ENCODE results near the gene NHERF2. TPM values are rescaled to one million over a fixed set of nuclear protein-coding genes. Genes with fewer than 3 reads are reported as not detected.

Gene NHERF2
- total and polyA plus RNA-seq, 12 donors, result 94.3 to 640 (median 183) TPM

- TF ChIP-seq CTCF (IDR thresholded peaks at IDR 0.05), result no peak
- ATAC-seq (no peak), DNase-seq (no peak)
- Histone ChIP-seq H3K9me3 (no peaks in the 10 kb centered on the region), H3K4me3 (no peak overlapping the region), H3K4me1 (peaks cover 5 to 15% (median 13%) of the 10 kb centered on the region in 9 donors), H3K27me3 (peaks cover 0 to 22% (median 11%) of the 10 kb centered on the region in 7 donors), H3K36me3 (no peaks in the 10 kb centered on the region), H3K27ac (no peak overlapping the region)
- WGBS, 2 donors, result 91 to 92% methylated on average over 15 of the region's 15 CpGs
- intact Hi-C loops (cut with DNase I), result loop anchor here in 2 of 10 donors (5.0 to 10.0 kb wide), 2 partner anchors 51 to 209 kb away; partner anchors contain the start of gene E4F1 (in 1 of the 2)
These were observed 13.2 kb upstream of the NHERF2 start for GRCh38 chr16:2013527-2013926.

DNA sequence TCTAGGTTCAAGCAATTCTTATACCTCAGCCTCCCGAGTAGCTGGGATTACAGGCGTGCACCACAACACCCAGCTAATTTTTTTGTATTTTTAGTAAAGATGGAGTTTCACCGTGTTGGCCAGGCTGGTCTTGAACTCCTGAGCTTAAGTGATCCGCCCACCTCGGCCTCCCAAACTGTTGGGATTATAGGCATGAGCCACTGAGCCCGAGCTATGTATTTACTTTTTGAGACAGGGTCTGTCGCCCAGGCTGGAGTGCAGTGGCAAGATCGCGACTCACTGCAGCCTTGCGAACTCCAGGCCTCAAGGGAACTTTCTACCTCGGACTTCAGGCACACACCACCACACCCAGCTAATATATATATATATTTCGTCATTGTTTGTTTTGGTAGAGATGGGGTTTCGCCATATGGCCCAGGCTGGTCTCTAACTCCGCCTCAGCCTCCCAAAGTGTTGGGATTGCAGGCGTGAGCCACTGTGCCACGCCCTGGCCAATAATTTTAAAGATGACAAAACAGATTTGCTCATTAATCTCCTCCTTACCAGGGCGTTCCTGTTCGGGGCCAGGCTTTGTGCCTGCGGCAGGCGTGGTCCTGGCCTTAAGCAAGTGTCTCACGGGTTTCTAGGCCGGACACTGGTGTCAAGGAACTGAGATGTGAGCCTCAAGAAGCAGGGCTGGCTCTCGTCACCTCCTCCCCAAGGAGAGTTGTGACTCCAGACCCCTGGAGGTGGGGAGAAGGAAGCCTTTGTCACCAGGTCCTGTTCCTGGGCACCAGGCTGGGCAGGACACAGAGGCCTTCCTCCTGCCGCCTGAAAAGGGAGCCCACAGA lies 11.4 kb upstream of the NHERF2 start:
- ATAC-seq (no peak), DNase-seq (no peak)
- H3K9me3 ChIP-seq, result no peaks in the 10 kb centered on the region
- WGBS, 2 donors, result 88 to 94% methylated on average over 24 of the region's 24 CpGs
- peaks cover 5 to 15% (median 9%) of the 10 kb centered on the region in 9 donors for H3K4me1 ChIP-seq
- H3K4me3 ChIP-seq, result no peak overlapping the region
- TF ChIP-seq CTCF (IDR thresholded peaks at IDR 0.05), result no peak
- no peak overlapping the region for H3K27ac ChIP-seq
- H3K36me3 ChIP-seq, result no peaks in the 10 kb centered on the region
- intact Hi-C loops (cut with DNase I), result loop anchor here in 1 of 10 donors (10.0 kb wide), 1 partner anchor 49 kb away; no protein-coding TSS in a partner anchor
- H3K27me3 ChIP-seq, result peaks cover 14 to 39% (median 29%) of the 10 kb centered on the region in 7 donors

DNA sequence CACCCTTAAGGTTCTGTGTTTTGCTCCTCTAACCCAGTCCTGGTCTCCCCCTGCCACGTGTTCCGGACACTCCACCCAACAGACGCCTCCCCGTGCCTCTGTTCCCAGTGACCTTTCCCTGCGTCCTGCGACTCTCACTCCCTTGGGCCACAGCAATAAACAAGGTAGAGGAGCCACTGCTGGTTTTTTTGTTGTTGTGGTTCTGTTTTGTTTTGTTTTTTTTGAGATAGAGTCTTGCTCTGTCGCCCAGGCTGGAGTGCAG lies 10.8 kb upstream of the NHERF2 start:
- no peak overlapping the region for H3K4me3 ChIP-seq
- no peak for TF ChIP-seq CTCF (IDR thresholded peaks at IDR 0.05)
- intact Hi-C loops (cut with DNase I), result loop anchor here in 1 of 10 donors (10.0 kb wide), 1 partner anchor 49 kb away; no protein-coding TSS in a partner anchor
- no peak overlapping the region for H3K27ac ChIP-seq
- no peaks in the 10 kb centered on the region for H3K9me3 ChIP-seq
- H3K36me3 ChIP-seq, result no peaks in the 10 kb centered on the region
- DNase-seq, result no peak
- peaks cover 7 to 16% (median 10%) of the 10 kb centered on the region in 9 donors for H3K4me1 ChIP-seq
- WGBS, 2 donors, result 83 to 85% methylated on average over 7 of the region's 7 CpGs
- peaks cover 16 to 45% (median 34%) of the 10 kb centered on the region in 7 donors for H3K27me3 ChIP-seq
- no peak for ATAC-seq

DNA sequence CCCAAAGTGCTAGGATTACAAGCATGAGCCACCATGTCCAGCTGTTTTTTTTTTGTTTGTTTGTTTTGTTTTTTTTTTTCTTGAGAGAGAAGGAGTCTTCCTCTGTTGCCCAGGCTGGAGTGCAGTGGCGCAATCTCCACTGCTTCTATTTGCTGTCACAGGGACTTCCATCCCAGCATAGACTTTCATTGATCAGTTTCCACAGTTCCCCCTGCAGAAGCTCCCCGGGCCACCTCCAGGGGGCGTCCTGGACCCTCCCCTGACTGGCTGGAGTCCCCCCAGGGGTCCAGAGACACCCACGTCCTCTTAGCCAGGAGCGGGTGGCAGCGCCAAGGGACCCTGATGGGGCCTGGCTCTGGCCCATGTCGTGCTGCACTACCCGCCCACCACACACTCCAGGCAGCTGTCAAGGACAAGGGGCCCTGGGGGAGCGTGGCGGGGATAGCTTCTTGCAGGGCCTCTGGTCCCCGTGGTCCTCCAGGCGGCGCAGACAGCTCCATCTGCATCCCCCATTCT lies 10.2 kb upstream of the NHERF2 start:
- Histone ChIP-seq H3K4me1 (peaks cover 7 to 16% (median 11%) of the 10 kb centered on the region in 9 donors), H3K27ac (no peak overlapping the region), H3K9me3 (no peaks in the 10 kb centered on the region), H3K36me3 (no peaks in the 10 kb centered on the region), H3K27me3 (peaks cover 16 to 51% (median 40%) of the 10 kb centered on the region in 7 donors), H3K4me3 (no peak overlapping the region)
- ATAC-seq, result peak in 2 of 8 donors; percentile 15
- peak in 1 of 2 donors; percentile 21 for DNase-seq
- intact Hi-C loops (cut with DNase I), result loop anchor here in 1 of 10 donors (10.0 kb wide), 1 partner anchor 48 kb away; no protein-coding TSS in a partner anchor
- TF ChIP-seq CTCF (IDR thresholded peaks at IDR 0.05), result peak in 7 of 9 donors; percentile 28 to 49 (median 32)
- WGBS, 2 donors, result 32 to 34% methylated on average over 13 of the region's 13 CpGs
